SK-N-SH treated with all-trans-retinoic acid at 6 μM for 48 hours (cell line): Measurements from ENCODE around the gene SACS.
"Not testable (repeated sequence)": the region's sequence is repeated elsewhere in the genome, so short reads cannot be mapped to it uniquely, and the experiment has no call there.

ENCODE experiments used
- ARNTL ChIP-seq: fragments of 450-650 bp; formaldehyde crosslinking; IDR thresholded peaks from 2 replicates; pipeline ENCODE4 v1.5.0; 2020; ENCODE audit warnings: low read depth, mild to moderate bottlenecking, moderate library complexity, borderline replicate concordance
- CSRNP3 ChIP-seq: fragments of 250-450 bp; sonication (Bioruptor Pico); IDR thresholded peaks from 2 replicates; pipeline ENCODE4 v1.5.1; 2021; ENCODE audit warnings: mild to moderate bottlenecking, moderate library complexity
- GLIS3 ChIP-seq: fragments of 250-450 bp; sonication (Bioruptor Pico); IDR thresholded peaks from 2 replicates; pipeline ENCODE4 v1.5.0; 2020; ENCODE audit warnings: mild to moderate bottlenecking, moderate library complexity
- OSR1 ChIP-seq: fragments of 250-450 bp; sonication (Bioruptor Pico); IDR thresholded peaks from 2 replicates; pipeline ENCODE4 v1.8.0; 2022; ENCODE audit warnings: moderate library complexity, mild to moderate bottlenecking, inconsistent platforms
- PATZ1 ChIP-seq: fragments of 250-450 bp; sonication (Bioruptor Pico); IDR thresholded peaks from 2 replicates; pipeline ENCODE4 v1.8.0; 2020; ENCODE audit warnings: mild to moderate bottlenecking, moderate library complexity, borderline replicate concordance
- SNAI2 ChIP-seq: fragments of 250-450 bp; sonication (Bioruptor Pico); IDR thresholded peaks from 2 replicates; pipeline ENCODE4 v1.5.0; 2020; ENCODE audit warnings: mild to moderate bottlenecking, moderate library complexity
- ZFP3 ChIP-seq: fragments of 250-450 bp; sonication (Bioruptor Pico); IDR thresholded peaks from 2 replicates; pipeline ENCODE4 v1.5.0; 2020; ENCODE audit warnings: mild to moderate bottlenecking, moderate library complexity
- ZFP30 ChIP-seq: fragments of 450-650 bp; formaldehyde crosslinking; IDR thresholded peaks from 2 replicates; pipeline ENCODE4 v1.5.0; 2022; ENCODE audit warnings: mild to moderate bottlenecking, moderate library complexity
- ZNF565 ChIP-seq: fragments of 450-650 bp; formaldehyde crosslinking; conservative IDR thresholded peaks from 2 replicates; pipeline ENCODE4 v1.5.0; 2020; ENCODE audit warnings: low read depth, mild to moderate bottlenecking, moderate library complexity
- ZNF70 ChIP-seq: fragments of 450-650 bp; formaldehyde crosslinking; IDR thresholded peaks from 2 replicates; pipeline ENCODE4 v1.5.0; 2020; ENCODE audit warnings: mild to moderate bottlenecking, moderate library complexity
- TF ChIP-seq, protein P1 (sequence below): fragments of 250-450 bp; sonication (Bioruptor Pico); IDR thresholded peaks from 2 replicates; pipeline ENCODE4 v1.5.1; 2020; ENCODE audit warnings: low read depth, mild to moderate bottlenecking, moderate library complexity

DNA sequence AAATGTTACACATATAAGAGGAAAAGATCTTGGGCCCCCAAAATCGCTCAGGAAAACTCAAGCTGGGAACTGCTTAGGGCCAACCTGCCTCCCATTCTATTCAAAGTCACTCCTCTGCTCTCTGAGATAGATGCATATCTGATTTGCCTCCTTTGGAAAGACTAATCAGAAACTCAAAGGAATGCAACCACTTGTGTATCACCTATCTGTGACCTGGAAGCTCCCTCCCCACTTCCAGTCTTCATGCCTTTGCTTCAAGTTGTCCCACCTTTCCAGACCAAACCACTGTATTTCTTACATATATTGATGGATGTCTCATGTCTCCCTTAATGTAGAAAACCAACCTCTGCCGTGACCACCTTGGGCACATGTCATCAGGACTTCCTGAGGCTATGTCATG lies 32.3 kb downstream of the SACS start:
- not testable (repeated sequence) for TF ChIP-seq SNAI2 (CRISPR knock-in tag); ZFP3 (CRISPR knock-in tag); ZFP30 (CRISPR knock-in tag); GLIS3; OSR1 (CRISPR knock-in tag); ZNF70 (CRISPR knock-in tag); PATZ1 (CRISPR knock-in tag); ZNF565 (CRISPR knock-in tag); CSRNP3; ARNTL
- TF ChIP-seq, protein P1, sequence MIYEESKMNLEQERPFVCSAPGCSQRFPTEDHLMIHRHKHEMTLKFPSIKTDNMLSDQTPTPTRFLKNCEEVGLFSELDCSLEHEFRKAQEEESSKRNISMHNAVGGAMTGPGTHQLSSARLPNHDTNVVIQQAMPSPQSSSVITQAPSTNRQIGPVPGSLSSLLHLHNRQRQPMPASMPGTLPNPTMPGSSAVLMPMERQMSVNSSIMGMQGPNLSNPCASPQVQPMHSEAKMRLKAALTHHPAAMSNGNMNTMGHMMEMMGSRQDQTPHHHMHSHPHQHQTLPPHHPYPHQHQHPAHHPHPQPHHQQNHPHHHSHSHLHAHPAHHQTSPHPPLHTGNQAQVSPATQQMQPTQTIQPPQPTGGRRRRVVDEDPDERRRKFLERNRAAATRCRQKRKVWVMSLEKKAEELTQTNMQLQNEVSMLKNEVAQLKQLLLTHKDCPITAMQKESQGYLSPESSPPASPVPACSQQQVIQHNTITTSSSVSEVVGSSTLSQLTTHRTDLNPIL (CRISPR knock-in tag) = not testable (repeated sequence)
